ENCODE measurements around the gene IGFBP4.
"Not testable (repeated sequence)": the region's sequence is repeated elsewhere in the genome, so short reads cannot be mapped to it uniquely, and the experiment has no call there.

The IGFBP4 gene

GRCh38 chr17:40443196-40443987, at the start of gene IGFBP4:
Gene IGFBP4, plus strand, starts transcription at chr17:40443450. Its CDS starts 286 bp downstream, at chr17:40443736.
- DNase-seq (ENCODE audit: low read depth), result peak; percentile 36

DNA sequence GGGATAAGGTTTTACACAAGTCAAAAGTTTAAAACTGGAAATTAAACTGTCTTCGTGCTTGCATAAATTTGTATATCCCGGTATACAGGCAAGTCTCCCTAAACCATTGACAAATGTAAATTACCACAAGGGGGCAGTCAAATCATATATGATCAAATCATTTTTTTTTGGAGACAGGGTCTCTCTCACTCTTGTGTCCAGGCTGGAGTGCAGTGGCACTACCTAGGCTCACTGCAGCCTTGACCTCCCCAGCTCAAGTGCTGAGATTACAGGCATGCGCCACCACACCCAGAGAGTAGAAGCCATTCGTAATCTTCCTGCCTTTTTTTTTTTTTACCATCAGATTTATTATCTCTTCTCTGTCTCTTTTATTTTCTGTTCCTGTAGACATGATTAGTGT, 44.1 kb upstream of the IGFBP4 start:
- DNase-seq (ENCODE audit: low read depth), result no peak

- DNase-seq (ENCODE audit: low read depth), result no peak
Observed at GRCh38 chr17:40402668-40403067, 40.6 kb upstream of the IGFBP4 start.

DNA sequence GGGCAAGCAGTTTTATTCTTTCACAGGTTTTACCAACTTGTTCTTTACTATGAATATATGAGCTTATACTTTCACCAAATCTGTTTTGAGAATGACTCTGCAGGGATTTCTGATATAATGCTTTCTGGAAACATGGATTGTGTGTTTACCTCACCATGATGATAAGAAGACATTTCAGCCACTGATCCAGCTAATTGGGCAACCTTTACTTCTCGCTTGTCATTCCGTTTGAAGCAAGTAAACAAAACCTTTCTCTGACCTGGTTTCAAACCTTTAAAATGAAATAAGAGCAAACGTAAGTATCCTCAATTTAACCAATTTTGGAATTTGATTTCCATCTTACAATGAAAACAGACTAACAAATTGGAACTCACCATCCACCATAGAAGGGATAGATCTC, 39.2 kb upstream of the IGFBP4 start:
- DNase-seq (ENCODE audit: low read depth), result no peak

GRCh38 chr17:40407460-40407859, 35.8 kb upstream of the IGFBP4 start:
- DNase-seq (ENCODE audit: low read depth), result no peak

GRCh38 chr17:40409540-40409939, 33.7 kb upstream of the IGFBP4 start:
- DNase-seq (ENCODE audit: low read depth), result not testable (repeated sequence)

DNA sequence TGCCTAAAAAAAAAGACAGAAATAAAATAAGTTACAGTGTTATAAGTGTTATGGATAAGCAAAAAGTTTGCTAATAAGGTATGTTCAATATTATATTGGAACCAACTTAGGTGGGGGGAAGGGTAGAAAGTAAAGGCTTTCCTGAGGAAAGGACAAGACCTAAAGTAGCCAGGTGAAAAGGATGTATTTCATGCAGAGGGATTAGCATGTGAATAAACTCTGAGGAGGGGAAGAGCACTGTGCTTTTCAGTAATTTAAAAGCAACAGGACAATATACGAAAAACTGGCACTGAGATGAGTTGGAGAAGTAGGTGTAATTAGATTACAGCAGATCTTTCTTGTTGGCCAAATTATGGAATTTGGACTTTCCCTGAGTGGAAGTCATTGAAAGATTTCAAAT, 33.2 kb upstream of the IGFBP4 start:
- no peak for DNase-seq (ENCODE audit: low read depth)

DNA sequence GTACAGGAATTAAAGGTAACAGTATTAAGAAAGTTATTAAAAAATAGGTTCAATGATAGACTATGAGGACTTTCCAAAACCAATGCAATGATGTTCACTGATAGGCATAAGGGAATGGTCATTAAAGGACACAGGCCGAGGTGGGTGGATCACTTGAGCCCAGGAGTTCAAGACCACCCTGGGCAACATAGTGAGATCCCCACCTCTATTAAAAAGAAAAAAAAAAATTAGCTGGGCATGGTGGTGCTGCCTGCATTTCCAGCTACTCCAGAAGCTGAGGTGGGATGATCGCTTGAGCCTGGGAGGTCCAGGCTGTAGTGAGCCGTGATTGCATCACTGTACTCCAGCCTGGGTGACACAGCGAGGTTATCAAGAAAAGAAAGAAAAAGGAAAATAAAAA, 31.4 kb upstream of the IGFBP4 start:
- no peak for DNase-seq (ENCODE audit: low read depth)

- no peak for DNase-seq (ENCODE audit: low read depth)
Observed at GRCh38 chr17:40412880-40413279, 30.4 kb upstream of the IGFBP4 start.

- DNase-seq (ENCODE audit: low read depth), result not testable (repeated sequence)
Observed at GRCh38 chr17:40414312-40414711, 28.9 kb upstream of the IGFBP4 start.

GRCh38 chr17:40415390-40415789, 27.9 kb upstream of the IGFBP4 start:
- DNase-seq (ENCODE audit: low read depth), result no peak

- DNase-seq (ENCODE audit: low read depth), result no peak
Observed at GRCh38 chr17:40416671-40417070, 26.6 kb upstream of the IGFBP4 start.

GRCh38 chr17:40417258-40417608, 26.0 kb upstream of the IGFBP4 start:
- DNase-seq (ENCODE audit: low read depth), result no peak

DNA sequence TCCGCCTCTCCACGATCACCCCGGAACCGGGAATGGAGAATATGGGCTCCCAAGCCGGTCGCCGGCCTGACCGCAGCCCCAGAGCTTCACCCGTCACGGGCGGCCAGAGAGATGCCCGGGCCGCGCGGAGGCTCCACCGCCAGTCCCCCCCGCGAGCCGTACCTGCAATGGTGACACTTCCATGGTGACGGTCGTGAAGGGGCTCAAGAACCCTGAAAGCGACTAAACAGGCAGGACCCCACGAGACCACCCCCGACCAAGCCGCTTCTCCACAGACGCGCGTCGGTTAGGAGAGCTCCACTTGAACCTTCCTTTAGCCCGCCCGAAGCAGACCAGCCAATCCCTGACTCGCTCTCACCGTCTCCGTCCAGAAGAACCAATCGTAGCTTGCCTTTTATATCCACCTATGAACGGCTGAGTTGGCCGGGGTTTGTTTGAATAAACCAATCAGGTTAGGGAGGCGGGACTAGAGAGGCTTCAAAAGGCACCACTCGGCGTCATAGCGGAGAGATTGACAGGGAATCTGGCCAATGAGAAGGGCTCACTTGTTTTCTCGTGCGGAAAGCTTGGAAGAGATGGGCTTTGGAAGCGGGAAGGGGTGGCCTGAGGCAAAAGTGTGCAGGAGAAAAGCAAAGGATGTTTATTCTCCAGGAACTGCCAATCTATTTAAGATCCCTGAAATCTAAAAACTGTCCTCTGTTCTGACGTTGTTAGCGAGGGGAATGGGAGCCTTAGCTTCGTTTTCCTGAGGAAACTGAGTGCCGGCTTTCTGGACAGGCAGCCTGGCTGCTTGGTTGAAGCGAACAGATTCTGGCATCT, 25.4 kb upstream of the IGFBP4 start, which contains the start of gene TOP2A:
Gene TOP2A (minus strand): TSS at position 288 of the 819 bp plus-strand sequence. CDS start 105 bp downstream, at position 183.
- DNase-seq (ENCODE audit: low read depth), result peak; percentile 82

- DNase-seq (ENCODE audit: low read depth), result no peak
Observed at GRCh38 chr17:40418428-40418706, 24.9 kb upstream of the IGFBP4 start.

GRCh38 chr17:40419559-40420331, 23.5 kb upstream of the IGFBP4 start:
- DNase-seq (ENCODE audit: low read depth), result no peak

DNA sequence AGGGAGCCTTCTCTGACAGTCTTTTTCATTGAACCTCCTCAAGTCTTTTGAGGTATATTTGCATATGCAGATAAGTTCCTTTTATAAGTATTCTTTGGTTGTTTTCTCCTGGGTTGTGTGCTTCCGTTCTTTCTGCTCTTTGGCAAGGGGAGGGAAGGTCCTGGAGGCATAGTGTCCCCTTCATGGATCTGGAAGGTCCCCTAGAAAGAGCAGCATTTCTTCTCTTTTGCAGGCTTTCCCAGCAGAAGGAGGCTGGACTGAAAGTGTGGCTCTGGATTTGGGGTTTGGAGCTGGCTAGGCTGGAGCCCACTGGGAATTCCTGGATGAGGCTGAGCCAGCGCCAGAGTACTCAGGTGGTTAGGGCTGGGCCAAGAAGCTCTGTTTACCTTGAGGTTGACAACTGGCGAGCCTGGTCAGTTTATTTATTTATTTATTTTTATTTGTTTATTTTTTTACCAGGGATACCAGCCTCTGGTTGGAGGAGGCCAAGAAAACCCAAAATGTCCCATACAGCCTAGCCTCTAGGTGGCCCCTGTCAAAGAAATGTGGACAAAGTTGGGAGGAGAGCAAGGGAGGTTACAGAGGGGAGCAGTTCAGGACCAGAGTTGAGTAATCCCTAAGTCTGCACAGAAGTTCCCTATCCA, 20.1 kb upstream of the IGFBP4 start:
- no peak for DNase-seq (ENCODE audit: low read depth)

GRCh38 chr17:40425741-40426140, 17.5 kb upstream of the IGFBP4 start:
- no peak for DNase-seq (ENCODE audit: low read depth)

DNA sequence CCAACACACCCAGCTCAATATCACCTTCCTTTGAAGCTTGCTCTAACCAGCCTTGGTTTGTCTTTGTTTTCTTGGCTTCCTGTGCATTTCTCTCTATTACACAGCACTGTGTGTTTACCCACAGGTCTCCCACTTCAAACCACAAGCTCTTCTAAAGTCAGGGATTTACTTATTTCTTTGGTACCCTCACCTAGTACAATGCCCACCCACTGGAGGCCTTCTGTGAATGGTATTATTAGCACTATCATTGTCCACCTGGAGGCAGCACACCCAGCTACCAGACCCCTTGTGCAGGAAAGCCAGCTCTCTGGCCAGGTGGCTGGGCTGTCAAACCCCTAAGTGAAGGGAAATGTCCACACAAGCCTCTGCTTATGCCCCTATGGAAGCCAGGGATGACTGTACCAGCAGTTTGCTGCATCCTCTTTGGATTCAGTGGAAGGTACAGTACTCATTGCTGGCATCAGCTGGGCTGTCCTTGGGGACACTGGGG, 16.2 kb upstream of the IGFBP4 start:
- no peak for DNase-seq (ENCODE audit: low read depth)

DNA sequence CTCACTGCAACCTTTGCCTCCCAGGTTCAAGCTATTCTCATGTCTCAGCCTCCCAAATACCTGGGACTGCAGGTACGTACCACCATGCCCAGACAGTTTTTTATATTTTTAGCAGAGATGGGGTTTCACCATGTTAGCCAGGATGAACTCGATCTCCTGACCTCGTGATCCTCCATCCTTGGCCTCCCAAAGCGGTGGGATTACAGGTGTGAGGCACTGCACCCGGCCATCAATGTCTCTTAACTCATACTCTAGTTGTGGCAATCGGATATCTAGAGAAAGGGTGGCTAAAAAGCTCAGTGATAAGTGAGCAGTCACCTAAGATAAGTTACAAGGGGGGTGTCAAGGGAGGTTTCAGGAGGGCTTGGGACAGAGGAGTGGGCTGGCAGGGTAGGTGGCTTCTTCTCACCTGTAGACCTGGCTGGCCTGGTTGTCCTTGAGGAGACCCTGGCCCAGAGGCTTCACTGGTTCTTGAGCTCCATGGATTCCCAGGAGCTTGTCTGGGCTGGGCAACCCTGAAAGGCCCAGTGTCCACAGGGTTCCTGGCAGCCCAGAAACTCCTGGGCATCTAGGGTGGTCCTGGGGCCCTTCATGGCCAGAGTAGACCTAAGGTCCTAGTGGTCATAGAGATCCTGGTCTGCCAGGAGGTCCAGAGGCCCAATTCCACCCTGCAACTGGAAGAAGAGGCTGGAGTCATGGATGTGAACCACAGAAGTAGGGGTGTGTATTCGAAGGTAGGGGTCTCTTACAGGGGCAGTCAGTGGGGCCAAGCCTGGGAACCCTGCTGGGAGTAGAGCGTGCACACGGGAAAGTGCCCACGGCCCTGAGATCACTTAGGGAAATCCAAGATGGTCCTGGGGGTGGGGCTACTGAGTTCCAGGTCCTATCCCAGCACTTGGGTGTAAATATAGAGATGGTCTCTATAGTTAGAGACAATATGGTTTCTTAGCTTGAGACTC, 12.7 kb upstream of the IGFBP4 start:
- DNase-seq (ENCODE audit: low read depth), result no peak

DNA sequence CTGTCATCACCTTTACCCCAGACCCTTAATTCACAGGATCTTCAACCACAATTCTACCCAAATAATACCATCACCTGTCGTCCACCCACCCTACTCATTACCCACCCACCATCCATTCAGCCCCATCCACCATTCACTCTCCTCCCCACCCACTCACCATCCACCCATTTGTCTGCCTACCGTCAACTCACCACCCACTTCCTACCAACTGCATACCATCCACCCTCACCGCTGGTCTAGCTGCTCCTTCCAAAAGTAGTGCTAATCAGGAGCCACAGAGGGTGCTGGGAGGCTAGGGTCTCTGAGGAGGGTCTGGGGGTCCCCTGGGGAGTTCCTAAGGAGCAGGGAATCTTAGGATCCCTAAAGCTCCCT, 12.0 kb upstream of the IGFBP4 start:
- no peak for DNase-seq (ENCODE audit: low read depth)
